ENCODE data around the gene PREPL. TPM values are rescaled to one million over a fixed set of nuclear protein-coding genes. Genes with fewer than 3 reads are reported as not detected.

The PREPL gene
- total and polyA plus RNA-seq, 2 donors (not counting 1 experiment from before 2014, with no cell fraction given): 5.5 to 34.0 TPM

- Histone ChIP-seq H3K9ac (ENCODE audit: low read length) (no peak overlapping the region), H3K9me3 (ENCODE audit: control extremely low read depth in 1 of 3, control insufficient read depth in 2 of 3, insufficient read depth in 1 of 3, low read length in 2 of 3) (no peaks in the 10 kb centered on the region), H3K4me1 (ENCODE audit: control insufficient read depth in 2 of 2, insufficient read depth in 2 of 2, low read length in 2 of 2) (peaks cover 0 to 3% of the 10 kb centered on the region in 2 donors), H3K79me2 (ENCODE audit: control insufficient read depth, insufficient read depth, low read length) (peaks cover 40% of the 10 kb centered on the region), H3K4me3 (ENCODE audit: control extremely low read depth in 1 of 5, extremely low read depth in 1 of 5, insufficient read depth in 1 of 5, low read depth in 2 of 5, low read length in 4 of 5) (no peak overlapping the region), H2AFZ (ENCODE audit: insufficient read depth, low read depth, low read length, poor library complexity, severe bottlenecking) (no peak overlapping the region), H4K20me1 (ENCODE audit: control insufficient read depth, insufficient read depth, low read length, poor library complexity, severe bottlenecking) (peaks cover 5% of the 10 kb centered on the region), H3K27ac (ENCODE audit: low read length in 2 of 2) (no peak overlapping the region), H3K4me2 (replicated peaks; ENCODE audit: low read depth, low read length, poor library complexity, severe bottlenecking) (no peak overlapping the region), H3K27me3 (replicated peaks in 1 of 4; ENCODE audit: control extremely low read depth in 1 of 4, control insufficient read depth in 3 of 4, insufficient read depth in 4 of 4, low read length in 3 of 4) (no peaks in the 10 kb centered on the region), H3K36me3 (replicated peaks in 1 of 2; ENCODE audit: control extremely low read depth in 1 of 2, control insufficient read depth in 1 of 2, extremely low read depth in 1 of 2, insufficient read depth in 2 of 2, low read length in 1 of 2) (no peaks in the 10 kb centered on the region)
- CTCF ChIA-PET: no interaction called here
- intact Hi-C loops (cut with micrococcal nuclease): no loop called here
- no peaks in the 10 kb centered on the region for H3K9me3 Mint-ChIP-seq (ENCODE audit: insufficient read depth)
- DNase-seq (no peak), ATAC-seq (ENCODE audit: low read depth) (no peak)
- H3K27me3 Mint-ChIP-seq: no peaks in the 10 kb centered on the region
- POLR2A ChIA-PET: no interaction called here
- WGBS (ENCODE audit: insufficient coverage): no CpG with 5 or more reads among the region's 6 CpGs
- no peak for TF ChIP-seq EZH2 (IDR thresholded peaks at IDR 0.05; ENCODE audit: borderline replicate concordance, insufficient read depth, low read depth, low read length, poor library complexity, severe bottlenecking)
- TF ChIP-seq, protein P1, sequence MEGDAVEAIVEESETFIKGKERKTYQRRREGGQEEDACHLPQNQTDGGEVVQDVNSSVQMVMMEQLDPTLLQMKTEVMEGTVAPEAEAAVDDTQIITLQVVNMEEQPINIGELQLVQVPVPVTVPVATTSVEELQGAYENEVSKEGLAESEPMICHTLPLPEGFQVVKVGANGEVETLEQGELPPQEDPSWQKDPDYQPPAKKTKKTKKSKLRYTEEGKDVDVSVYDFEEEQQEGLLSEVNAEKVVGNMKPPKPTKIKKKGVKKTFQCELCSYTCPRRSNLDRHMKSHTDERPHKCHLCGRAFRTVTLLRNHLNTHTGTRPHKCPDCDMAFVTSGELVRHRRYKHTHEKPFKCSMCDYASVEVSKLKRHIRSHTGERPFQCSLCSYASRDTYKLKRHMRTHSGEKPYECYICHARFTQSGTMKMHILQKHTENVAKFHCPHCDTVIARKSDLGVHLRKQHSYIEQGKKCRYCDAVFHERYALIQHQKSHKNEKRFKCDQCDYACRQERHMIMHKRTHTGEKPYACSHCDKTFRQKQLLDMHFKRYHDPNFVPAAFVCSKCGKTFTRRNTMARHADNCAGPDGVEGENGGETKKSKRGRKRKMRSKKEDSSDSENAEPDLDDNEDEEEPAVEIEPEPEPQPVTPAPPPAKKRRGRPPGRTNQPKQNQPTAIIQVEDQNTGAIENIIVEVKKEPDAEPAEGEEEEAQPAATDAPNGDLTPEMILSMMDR (IDR thresholded peaks at IDR 0.05): no peak
- H3K4me3 Mint-ChIP-seq: no peak overlapping the region
- H3K27ac Mint-ChIP-seq: no peak overlapping the region
- H3K4me1 Mint-ChIP-seq: peaks cover 19% of the 10 kb centered on the region
These were observed 6.5 kb downstream of the PREPL start for GRCh38 chr2:44354761-44355160.

DNA sequence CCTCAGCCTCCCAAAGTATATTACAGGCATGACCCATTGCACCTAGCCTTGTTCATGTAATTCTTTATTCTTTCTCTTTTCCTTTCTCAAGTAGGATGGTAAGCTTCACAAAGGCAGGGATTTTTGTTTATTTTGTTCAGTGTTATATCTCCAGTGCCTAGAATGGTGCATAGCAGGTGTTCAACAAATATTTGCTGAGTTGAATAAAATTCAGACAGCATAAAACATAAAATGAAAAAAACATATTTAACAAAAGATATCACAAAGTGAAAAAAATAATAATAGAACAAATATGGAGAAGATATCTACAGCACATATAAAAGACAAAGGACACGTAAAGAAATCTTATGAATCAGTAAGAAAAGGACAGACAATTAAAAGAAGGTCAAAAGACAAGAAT is 8.8 kb downstream of the PREPL start:
- POLR2A ChIA-PET: no interaction called here
- DNase-seq (no peak), ATAC-seq (ENCODE audit: low read depth) (no peak)
- Mint-ChIP-seq H3K27me3 (no peaks in the 10 kb centered on the region), H3K4me3 (no peak overlapping the region), H3K9me3 (ENCODE audit: insufficient read depth) (no peaks in the 10 kb centered on the region), H3K4me1 (peaks cover 7% of the 10 kb centered on the region), H3K27ac (no peak overlapping the region)
- Histone ChIP-seq H3K27me3 (replicated peaks in 1 of 4; ENCODE audit: control extremely low read depth in 1 of 4, control insufficient read depth in 3 of 4, insufficient read depth in 4 of 4, low read length in 3 of 4) (no peaks in the 10 kb centered on the region), H4K20me1 (ENCODE audit: control insufficient read depth, insufficient read depth, low read length, poor library complexity, severe bottlenecking) (peaks cover 15% of the 10 kb centered on the region), H3K4me3 (ENCODE audit: control extremely low read depth in 1 of 5, extremely low read depth in 1 of 5, insufficient read depth in 1 of 5, low read depth in 2 of 5, low read length in 4 of 5) (no peak overlapping the region), H3K9ac (ENCODE audit: low read length) (no peak overlapping the region), H3K9me3 (ENCODE audit: control extremely low read depth in 1 of 3, control insufficient read depth in 2 of 3, insufficient read depth in 1 of 3, low read length in 2 of 3) (no peaks in the 10 kb centered on the region), H3K4me1 (ENCODE audit: control insufficient read depth in 2 of 2, insufficient read depth in 2 of 2, low read length in 2 of 2) (no peaks in the 10 kb centered on the region), H3K79me2 (ENCODE audit: control insufficient read depth, insufficient read depth, low read length) (peaks cover 30% of the 10 kb centered on the region), H3K4me2 (replicated peaks; ENCODE audit: low read depth, low read length, poor library complexity, severe bottlenecking) (no peak overlapping the region), H3K27ac (ENCODE audit: low read length in 2 of 2) (no peak overlapping the region), H2AFZ (ENCODE audit: insufficient read depth, low read depth, low read length, poor library complexity, severe bottlenecking) (no peak overlapping the region), H3K36me3 (replicated peaks in 1 of 2; ENCODE audit: control extremely low read depth in 1 of 2, control insufficient read depth in 1 of 2, extremely low read depth in 1 of 2, insufficient read depth in 2 of 2, low read length in 1 of 2) (no peaks in the 10 kb centered on the region)
- CTCF ChIA-PET: interaction anchor here (1.2 to 1.5 kb wide), 2 partner anchors 9 to 13 kb away, joined by 3 read pairs; partner anchors contain the start of genes CAMKMT and PREPL
- no CpG with 5 or more reads among the region's 1 CpG for WGBS (ENCODE audit: insufficient coverage)
- TF ChIP-seq EZH2 (IDR thresholded peaks at IDR 0.05; ENCODE audit: borderline replicate concordance, insufficient read depth, low read depth, low read length, poor library complexity, severe bottlenecking): no peak
- TF ChIP-seq, protein P1 (IDR thresholded peaks at IDR 0.05): no peak
- intact Hi-C loops (cut with micrococcal nuclease): no loop called here

Data from B cell (primary cell).